Measurements from ENCODE around the gene SCN2B.
A peak's percentile ranks its signal among the peaks of the same experiment; 100 is the strongest.

SCN2B gene

DNA sequence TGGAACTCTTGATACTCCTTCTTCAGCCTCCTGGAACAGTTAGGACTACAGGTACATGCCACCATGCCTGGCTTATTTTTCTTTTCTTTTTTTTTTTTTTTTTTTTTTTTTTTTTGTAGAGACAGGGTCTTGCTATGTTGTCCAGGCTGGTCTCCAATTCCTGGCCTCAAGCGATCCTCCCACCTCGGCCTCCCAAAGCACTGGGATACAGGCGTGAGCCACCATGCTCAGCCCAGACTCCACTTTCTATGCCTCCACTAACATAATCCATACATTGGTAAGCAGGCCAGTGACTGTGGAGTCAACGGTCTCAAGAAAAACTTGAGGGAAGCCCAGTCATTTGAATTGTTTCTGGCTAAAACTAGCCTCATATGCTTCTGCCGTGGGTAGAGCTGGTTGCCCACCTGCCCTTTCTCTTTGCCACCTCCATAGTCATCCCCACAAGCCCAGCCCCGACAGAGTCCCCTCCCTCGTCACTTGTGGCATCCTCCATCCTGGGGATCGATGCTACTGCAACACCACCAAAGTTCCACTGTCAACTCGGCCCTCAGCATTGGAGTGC is 2.4 kb downstream of the SCN2B start:
- no peak for DNase-seq

DNA sequence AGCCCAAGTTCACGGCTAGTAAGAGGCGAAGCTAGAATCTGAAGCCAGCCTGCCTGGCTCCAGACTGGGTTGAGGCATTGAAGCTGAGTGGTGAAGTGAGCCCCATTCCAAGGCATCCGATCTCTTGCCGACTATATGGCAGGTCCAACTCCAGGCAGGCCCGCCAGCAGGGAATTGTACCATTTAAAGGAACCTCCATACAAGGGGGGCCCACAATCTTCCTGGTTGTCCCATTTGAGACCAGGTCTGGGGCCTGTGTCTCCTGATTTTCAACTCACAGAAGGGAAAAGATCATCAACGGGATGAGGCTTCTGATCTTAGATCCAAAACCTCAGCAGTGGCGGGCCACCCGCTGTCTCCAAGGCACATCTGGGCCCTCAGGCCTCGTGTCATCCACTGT is 4.1 kb downstream of the SCN2B start:
- DNase-seq, result no peak

DNA sequence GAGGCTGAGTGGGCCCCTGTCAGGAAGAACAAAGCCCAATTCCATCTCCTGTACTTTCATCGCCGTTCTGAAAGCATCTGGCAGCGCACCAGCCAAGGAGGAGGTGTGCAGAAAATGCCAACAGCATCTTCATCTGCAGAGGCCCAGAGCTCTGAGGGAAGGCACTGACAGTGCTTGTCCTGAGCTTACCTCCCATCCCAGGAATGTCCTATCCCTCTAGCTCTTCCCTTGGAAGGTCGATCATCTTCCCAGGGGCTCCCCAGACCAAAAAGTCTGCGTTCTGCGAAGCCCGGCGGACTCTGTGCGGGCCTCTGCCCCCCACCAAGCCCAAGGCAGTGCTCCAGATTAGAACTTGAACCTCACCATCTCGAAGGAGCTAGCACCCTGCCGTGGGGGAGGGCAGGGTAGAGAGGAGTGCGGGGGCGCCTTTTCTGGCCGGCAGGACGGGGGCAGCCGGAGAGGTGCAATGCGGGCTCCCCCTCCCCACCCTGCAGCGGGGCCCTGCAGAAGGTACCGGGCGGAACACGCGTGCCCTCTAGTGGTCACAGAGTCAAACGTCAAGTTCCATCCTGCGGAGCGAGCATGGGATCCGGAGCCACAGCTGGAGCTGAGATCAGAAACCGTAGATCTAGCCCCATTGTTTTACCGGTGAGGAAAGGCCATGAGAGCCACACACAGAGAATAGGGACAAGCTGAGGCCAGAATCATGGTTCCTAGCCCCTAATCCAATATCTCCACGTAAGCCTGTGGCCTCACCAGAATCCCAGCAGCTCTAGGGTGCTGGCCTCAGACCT is 5.0 kb downstream of the SCN2B start:
- peak; percentile 65 for DNase-seq

DNA sequence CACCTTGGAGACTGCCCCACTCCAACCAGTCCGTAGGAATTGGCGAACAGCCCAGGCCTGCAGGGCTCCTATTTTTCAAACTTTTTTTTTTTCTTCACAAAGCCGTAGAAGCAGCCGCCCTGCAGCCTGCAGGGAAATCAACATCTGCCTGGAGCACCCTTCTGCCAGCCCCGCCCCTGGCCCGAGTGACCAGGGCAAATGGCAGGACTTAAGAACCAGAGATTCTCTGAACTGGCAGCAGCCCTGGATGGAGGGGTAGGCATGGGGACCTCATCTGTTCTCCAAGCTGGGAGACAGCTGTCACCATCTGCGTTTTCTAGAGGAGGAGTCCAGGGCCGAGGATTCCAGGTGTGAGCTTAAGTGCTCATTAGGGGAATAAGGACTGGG is 5.6 kb downstream of the SCN2B start:
- no peak for DNase-seq

DNA sequence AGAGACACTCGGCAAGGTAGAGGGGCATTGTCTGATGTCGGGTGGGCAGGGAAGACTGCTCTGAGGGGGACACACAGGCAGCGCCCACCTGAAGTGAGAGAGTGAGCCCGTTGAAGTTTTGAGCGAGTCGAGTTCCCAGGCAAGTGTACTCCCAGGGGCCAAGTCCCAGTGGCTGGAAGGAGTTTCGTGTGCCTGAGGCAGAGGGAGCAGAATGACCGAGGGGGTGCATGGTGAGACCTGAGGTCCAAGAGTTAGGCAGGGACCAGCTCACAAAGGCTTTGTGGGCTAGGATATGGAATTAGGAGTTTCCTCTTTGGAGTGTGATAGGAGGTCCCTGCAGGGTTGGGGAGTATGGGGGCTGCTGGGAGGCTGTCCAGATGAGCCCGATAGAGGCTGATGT is 6.2 kb downstream of the SCN2B start:
- no peak for DNase-seq

DNA sequence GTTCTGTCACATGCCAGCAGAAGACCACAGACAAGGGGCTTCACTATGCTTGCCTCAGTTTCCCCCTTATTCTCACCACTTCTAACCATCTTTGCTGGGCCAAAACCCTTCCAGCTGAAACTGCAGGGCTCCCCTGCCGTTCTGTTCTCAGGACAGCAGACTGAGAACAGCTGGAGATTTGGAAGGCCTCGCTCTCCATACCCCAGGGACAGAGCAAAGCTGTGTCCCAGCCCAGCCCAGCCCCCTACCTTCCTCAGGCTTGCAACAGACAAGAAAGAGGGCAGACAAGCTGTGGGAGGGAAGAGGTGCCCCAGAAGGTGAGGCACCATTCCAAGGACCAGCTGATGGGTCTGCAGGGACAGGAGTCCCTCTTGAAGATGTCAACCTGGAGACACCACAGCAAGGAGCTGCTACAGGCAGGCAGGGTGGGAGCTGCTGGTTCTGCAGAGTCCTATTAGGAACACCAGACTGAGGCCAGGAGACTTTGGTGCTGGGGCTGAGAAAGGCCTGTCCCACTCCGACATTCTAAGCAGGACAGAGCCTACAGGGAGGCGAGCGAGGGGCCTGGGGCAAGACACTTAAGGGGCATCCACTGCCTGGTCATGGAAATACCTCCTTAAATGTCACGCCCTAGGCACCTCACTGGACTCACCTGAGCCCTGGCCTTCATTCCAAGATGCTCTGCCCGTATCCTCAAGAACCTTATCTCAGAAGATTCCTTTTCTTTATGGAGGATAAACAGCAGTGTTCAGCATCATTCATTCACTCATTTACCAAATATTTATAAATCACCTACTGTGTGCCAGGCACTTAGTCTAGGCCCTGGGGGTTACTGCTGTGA is 6.9 kb downstream of the SCN2B start:
- DNase-seq, result no peak

DNA sequence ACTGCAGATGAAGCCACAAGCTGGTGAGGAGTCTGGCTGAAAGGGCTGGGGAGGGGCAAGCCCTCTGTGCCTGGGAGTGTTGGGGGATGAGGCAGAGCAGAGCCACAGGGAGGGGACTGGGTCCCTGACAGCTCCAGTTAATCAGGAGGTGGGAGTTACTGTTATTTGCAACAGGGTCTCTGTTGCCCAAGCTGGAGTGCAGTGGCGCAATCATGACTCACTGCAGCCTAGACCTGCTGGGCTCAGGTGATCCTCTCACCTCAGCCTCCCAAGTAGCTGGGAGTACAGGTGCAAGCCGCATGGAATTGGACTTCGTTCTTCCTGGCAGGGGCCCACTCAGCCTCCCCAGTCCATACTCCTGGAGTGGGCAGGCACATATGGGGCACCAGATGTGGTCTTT is 7.7 kb downstream of the SCN2B start:
- no peak for DNase-seq

DNA sequence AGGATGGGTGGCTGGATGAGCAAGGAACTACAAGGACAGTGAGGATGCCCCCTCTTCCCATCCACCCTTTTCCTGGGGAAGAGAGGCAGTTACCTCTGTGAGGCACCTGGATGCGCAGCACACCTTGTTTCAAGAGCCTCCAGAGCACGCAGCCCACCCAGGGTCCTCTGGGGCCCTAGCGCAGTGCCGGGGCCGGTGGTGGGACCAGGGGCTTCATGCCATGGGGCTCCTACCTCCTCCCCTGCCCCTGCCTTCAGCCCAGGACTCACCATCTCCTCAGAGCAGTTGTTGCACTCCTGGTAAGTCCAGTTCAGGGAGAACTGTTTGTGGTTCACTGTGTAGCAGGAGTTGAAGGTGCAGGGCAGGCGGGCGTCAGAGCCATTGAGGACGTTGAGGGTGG is 8.1 kb downstream of the SCN2B start:
- no peak for DNase-seq

DNA sequence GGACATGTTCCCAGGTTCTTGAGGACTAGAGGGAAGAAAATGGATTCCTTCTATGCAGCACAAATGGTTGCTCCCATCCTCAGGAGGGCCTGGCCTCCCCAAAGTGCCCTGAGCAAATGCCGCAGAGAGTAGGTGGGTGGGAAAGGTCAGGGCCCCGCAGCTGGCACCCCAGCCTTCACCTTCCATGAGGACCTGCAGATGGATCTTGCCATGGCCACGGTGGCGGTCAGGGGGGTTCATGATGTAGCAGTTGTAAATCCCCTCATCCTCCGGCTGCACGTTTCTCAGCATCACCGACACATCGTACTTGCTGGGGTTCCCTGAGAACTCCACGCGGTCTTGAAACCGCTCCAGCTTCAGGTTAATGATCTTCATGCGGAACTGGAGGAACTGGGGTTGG is 8.5 kb downstream of the SCN2B start:
- DNase-seq, result no peak

DNA sequence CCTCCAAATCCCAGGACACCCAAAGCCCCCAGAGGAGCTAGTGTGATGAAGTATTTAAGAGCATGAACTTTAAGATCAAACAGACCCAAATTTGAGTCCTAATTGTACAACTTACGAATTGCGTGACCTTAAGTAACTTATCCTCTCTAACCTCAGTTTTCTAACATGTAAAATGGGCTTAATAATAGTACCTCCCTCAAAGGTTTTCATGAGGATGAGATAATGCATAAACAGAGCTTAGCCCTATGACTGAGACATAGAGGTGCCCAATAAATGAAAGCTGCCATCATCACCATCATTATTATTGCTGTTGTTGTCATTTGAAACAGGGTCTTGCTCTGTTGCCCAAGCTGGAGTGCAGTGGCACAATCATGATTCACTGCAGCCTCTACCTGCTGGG is 9.2 kb downstream of the SCN2B start:
- DNase-seq, result no peak

DNA sequence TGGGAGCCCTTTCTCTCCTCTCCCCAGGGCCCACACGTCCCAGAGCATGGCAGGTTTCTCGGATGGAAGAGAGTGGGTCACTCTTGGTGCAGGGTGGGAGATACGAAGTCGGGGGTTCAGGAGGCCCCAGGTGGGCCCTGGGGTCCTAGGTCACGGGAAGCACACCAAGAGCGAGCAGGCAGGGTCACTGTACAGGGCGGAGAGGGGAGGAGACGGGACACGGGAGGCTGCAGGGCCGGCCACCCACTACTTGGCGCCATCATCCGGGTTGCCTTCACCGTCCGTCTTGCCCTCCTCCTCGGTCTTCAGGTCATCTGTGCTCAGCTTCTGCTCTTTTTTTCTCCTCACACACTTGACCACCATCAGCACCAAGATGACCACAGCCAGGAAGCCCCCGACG is 9.8 kb downstream of the SCN2B start:
- no peak for DNase-seq

DNA sequence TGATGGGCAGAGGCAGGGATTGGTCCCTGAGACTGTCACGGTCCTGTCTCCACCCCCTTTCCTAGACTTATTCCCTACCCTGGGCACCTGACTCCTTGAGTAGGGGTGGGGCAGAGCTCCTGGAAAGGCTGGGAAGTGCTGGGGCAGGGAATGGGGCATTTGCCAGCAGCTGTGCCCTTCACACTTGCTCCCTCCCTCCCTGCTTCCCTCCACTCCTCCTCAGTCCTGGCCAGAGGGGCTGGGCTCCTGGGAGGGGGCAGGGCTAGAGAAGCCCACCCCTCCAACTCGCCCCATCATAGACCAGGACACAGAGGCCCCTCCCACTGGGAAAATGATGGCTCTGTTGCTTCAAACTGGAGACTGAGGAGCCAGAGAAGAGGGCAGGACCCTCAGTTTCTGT is 11.6 kb downstream of the SCN2B start:
- no peak for DNase-seq

DNA sequence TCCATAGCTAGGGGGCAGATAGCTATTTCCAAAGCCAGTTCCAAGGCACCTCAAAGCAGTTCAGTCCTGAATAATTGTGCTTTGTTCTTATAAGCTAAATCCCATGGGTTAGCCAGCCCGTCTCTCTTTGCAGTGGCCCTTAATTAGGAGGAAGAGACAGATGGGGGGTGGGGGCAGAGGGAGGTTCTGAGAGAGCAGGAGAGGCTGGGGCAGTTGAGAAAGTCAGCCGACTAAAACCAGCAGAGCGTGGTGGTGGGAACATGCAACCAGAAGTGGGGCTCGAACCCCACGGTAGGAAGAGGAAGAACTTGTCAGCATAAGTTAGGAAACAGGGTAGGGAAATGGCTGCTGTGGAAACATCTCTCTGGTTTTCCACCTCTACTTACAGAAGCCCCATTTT is 12.9 kb downstream of the SCN2B start:
- no peak for DNase-seq

DNA sequence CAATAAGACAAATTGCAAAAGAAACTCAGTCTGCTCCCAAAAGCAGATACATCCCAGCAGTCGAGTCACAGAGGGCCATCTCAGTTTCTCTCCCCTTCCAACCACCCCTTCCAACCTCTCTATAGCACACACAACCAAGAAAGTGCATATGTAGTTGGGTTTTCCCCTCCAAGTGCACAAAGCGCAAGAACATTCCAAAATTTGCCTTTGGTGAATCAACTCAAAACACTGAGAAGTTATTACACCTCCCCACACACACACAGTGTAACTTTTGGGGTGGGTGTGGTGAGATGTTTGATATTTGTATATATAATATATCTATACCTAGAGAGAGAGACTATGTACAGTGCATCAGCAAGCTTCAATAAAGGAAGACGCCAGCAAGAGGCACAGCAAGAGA is 13.6 kb downstream of the SCN2B start:
- DNase-seq, result no peak

DNA sequence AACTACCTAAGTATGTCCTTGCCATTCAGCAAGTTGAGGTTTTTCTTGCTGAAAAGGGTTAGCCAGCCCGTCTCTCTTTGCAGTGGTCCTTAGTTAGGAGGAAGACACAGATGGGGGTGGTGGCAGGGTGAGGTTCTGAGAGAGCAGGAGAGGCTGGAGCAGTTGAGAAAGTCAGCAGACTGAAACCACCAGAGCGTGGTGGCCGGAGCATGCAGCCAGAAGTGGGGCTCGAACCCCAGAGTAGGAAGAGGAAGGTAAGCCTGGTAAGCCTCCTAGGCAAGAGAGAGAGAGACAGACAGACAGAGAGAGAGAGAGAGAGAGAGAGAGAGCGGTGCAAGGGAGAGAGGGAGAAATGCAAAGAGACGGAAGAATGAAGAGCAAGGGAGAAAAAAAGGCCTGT is 14.7 kb downstream of the SCN2B start:
- no peak for DNase-seq

DNA sequence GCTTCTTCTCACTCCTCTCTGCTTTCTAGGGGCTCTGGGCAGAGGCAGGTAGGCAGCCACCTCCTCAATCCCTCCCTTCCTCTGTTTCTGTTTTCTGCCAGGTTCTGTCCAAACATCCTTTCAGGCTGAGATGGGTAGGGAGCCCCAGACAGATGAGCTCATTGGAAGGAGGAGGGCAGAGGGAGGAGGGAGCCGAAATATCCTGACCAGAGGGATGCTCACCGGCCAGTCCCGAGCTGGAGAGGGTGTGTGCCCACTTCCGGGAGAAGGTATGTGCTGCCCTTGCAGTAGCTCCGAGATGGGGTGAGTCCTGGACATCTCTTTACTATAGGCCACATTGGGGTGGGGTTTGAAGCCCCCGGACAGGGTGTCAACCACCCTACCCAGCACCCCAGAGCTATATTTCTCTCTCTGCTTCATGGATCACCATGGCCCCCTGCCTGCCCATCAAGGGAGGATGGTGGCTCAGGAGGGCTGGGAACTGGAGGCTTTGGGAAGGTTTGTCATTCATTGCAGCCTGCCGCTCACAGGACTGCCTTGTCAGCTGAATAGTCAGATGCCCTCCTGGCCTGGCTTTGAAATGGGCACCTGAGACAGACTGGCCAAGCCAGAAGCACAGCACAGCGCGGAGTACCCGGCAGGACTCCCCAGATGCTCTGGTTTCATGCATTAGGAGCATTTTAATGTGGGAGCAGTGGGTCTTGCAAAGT is 19.1 kb downstream of the SCN2B start:
- no peak for DNase-seq

DNA sequence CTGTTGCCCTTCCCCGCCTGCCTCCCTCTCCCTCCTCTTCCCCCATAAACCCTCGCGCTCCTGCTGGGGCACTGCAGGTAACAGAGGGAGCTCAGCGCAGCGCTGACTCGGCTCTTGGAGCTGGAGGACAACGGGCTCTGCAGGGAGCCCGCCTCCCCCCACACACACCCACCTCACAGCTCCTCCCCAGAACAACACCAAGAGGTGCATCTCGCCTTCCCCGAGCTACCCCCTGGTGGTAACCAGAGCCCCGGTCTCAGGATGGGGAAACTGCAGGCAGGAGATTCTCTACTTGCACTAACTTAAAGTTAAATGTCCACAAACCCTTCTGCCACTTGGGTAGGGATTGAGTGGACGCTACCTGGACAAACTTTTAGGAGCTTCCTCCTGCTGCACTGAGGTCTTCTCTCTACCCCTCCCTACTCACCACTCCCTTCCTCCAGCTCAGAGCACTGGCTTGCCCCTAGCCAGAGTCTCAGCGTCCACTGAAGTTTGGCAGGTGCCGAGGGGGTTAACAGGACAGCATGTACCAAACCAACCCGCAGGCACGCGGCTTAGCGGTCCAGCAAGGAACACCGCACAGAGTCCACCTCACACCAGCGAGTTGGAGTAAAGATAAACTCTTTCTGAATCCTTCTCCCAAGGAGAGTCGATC is 19.8 kb downstream of the SCN2B start:
- DNase-seq, result no peak

DNA sequence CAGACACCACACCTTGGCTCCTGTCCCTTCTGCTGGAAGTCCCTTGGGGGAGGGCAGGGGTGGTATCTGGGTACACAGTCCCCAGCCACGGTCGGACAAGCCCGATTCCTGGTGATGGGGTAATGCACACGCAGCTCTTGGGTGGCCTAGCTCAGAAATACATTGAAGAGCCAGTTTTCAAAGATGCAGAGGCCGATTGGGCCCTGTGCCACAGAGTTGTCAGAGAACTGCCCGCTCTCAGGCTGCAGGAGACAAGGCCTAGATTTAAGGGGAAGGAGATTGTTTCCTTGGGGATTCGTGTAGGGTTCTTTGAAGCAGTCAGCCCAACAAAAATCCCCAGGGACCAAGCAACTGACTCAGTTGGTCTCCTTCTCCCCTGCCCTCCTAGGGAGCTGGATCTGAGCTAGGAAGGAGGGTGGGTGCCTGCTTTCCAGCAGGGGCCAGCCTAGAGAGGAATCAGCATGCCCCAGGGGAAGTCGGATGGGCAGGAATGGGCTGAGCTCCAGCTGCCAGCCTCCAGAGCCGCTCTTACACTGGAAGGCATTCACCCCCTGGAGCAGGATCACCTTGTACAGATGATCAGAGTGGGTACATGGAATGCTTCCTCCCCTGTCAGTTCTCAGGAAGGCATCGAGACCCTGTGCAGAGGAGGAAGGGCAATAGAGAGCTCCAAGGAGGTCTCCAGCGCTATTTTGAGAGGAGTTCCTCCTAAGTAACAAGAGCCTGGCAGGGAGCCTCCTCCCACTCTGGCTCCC is 20.5 kb downstream of the SCN2B start:
- no peak for DNase-seq

DNA sequence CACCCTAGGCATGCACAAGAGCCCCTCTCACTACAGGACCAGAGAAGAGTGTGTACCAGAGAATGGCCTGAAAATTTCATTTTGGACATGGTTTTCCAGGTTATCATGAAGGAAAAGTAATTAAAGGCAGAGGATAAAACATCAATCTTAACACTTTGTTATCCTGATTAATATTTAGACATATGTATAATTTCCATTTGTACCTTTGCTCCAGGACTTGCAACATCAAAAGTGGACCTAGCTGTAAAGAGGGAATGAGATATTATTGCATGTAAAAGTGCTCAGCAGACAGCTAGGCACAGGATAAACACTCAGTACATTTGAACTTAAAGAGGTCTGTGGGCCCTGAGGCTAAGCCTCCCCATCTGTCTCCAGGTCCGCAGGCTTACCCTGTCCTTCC is 21.8 kb downstream of the SCN2B start:
- no peak for DNase-seq

DNA sequence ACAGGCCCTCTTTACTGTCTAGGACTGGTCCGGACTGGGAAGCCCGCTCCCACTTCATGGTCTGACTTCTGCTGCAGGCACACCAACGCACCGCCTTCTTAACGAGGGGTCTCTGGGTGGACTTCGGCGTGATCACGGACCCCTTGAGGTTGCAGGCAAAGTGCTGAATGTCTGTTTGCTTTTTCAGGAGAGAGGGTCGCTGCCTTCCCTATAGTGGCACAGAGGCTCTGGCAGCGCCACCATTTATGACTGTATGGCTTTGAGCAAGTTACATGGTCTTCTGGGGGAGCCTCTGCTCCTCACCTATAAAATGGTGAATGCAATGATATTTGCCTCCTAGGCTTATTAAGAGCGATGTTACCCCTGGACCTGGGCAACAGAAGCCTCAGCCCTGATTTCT is 22.5 kb downstream of the SCN2B start:
- no peak for DNase-seq

DNA sequence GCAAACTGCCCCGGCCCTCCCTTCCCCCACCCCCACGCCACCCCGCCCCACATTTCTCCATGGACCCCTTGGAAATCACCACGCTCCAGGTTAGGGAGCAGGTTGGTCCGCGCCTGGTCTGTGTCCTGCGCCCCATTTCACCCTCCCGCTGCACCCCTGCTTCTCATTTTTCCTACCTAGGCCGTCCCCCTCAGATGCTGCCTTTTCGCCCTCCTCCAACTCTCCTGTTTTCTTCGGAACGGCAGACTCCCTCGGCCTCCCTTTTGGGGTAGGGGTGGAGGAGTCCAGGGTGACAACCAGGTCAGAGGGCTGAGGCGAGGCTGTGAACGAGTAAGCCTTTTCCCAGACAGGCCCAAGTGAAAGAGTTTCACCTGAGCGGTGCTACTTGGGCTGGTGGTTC is 22.9 kb downstream of the SCN2B start:
- no peak for DNase-seq
